Measurements from ENCODE around the gene PDGFRB.

- TF ChIP-seq CTCF (IDR thresholded peaks at IDR 0.05): no peak
- no peak for TF ChIP-seq EP300 (IDR thresholded peaks at IDR 0.05)
Observed at GRCh38 chr5:150085191-150085912, 70.3 kb downstream of the PDGFRB start.

Measured in ovary (tissue), 3 donors.